ENCODE data around the gene PYGL.

Gene PYGL

DNA sequence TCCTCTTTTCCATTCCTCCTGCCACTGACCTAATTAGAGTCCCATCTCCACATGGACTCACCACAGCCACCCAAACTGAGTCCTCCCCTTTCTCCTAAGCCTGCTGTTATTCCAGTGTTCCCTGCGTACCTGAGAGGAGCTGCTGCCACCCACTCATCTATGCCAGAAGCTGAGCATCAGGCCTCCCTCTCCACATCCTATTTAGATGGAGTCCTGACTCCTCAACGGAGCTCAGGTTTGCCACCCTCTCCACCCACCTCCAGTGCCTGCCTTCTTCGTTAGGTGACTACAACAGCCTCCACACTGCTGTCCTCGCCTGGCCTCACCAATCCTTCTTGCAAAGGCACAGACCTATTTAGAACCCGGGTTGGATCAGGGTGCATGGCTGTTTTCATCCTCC, 87.6 kb downstream of the PYGL start:
- CTCF ChIA-PET = interaction anchor here (0.7 to 9.5 kb wide), 9 partner anchors 8 to 536 kb away, joined by 3 to 112 read pairs (median 5); no protein-coding TSS in a partner anchor
- POLR2A ChIA-PET = no interaction called here
- TF ChIP-seq, protein P1, sequence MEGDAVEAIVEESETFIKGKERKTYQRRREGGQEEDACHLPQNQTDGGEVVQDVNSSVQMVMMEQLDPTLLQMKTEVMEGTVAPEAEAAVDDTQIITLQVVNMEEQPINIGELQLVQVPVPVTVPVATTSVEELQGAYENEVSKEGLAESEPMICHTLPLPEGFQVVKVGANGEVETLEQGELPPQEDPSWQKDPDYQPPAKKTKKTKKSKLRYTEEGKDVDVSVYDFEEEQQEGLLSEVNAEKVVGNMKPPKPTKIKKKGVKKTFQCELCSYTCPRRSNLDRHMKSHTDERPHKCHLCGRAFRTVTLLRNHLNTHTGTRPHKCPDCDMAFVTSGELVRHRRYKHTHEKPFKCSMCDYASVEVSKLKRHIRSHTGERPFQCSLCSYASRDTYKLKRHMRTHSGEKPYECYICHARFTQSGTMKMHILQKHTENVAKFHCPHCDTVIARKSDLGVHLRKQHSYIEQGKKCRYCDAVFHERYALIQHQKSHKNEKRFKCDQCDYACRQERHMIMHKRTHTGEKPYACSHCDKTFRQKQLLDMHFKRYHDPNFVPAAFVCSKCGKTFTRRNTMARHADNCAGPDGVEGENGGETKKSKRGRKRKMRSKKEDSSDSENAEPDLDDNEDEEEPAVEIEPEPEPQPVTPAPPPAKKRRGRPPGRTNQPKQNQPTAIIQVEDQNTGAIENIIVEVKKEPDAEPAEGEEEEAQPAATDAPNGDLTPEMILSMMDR (IDR thresholded peaks at IDR 0.05; ENCODE audit: control extremely low read depth, extremely low read depth, low read depth, missing control alignments) = no peak
- DNase-seq (ENCODE audit: extremely low spot score) = no peak

DNA sequence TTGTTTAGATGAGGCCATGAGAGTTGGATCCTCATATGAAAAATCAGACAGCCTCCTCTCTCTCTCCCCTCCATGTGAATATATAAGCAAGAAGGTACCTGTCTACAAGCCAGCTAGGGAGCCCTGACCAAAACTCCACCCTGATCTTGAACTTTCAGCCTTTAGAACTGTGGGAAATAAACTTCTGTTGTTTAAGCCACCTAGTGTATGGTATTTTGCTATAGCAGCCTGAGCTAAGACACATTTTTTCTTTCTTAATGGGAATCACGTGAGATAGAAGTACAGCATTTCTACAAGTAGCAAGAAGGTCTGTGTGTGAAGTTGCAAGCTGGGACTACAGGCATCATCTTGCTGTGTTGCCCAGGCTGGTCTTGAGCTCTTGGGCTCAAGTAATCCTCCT, 88.7 kb downstream of the PYGL start:
- DNase-seq (ENCODE audit: extremely low spot score) = no peak

More for the DNA sequence above, 88.7 kb downstream of the PYGL start:
- TF ChIP-seq, protein P1 (IDR thresholded peaks at IDR 0.05; ENCODE audit: control extremely low read depth, extremely low read depth, low read depth, missing control alignments) = no peak
- ChIA-PET POLR2A (no interaction called here), CTCF (interaction anchor here (1.2 to 3.6 kb wide), 5 partner anchors 12 to 534 kb away, joined by 3 to 10 read pairs (median 4); no protein-coding TSS in a partner anchor)

All from GM10248 (cell line).